NCI-H69 (cell line): Measurements from ENCODE around the gene BEX3.

Source experiments
- DNase-seq: peaks from one replicate; lab custom pipeline; 2025; lab: John Stamatoyannopoulos, UW

The BEX3 gene

DNA sequence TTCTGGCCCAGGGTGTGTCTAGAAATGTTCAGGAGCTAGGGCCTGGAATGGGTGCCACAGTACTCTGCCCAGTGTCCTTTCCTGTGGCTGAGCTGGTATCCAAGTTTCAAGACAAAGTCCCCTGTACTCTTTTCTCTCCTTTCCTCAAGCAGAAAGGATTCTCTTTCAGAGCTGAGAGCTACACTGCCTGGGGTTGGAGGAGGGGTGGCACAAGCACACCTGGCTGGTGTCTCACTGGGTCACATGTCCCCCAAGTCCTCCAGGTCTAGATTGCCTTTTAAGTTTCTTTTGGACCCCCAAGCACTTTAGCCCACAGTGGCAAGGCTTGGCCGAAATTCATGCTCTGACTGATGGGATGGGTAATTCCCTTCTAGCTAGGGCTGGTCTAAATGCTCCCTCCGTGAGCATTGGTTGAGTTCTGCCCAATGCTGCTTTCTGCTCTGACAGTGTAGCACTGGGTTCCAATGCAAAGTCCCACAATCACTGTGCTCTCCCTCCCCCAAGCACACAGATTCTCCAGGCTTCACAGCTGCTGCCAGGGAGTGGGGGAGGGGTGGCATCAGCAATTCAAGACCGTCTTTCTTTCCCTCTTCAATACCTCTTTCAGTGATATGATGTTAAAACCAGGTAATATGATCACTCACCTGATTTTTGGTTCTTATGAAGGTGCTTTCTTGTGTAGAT lies 47.8 kb downstream of the BEX3 start:
- DNase-seq = no peak
